SK-N-SH treated with all-trans-retinoic acid at 6 μM for 48 hours (cell line): ENCODE measurements around the gene WNK1.

Experiments used
- ATAC-seq: fragments of 200-7000 bp; cut with Tn5 transposase; 3 replicates; pipeline ENCODE4 v1.9.1; 2020; ENCODE audit warnings: mild to moderate bottlenecking, moderate library complexity
- ARNTL ChIP-seq: fragments of 450-650 bp; formaldehyde crosslinking; IDR thresholded peaks from 2 replicates; pipeline ENCODE4 v1.5.0; 2020; ENCODE audit warnings: low read depth, mild to moderate bottlenecking, moderate library complexity, borderline replicate concordance
- BACH2 ChIP-seq: fragments of 250-450 bp; sonication (Bioruptor Pico); IDR thresholded peaks from 2 replicates; pipeline ENCODE4 v1.9.0; 2021; ENCODE audit warnings: mild to moderate bottlenecking, borderline replicate concordance
- ESRRG ChIP-seq: fragments of 250-450 bp; sonication (Bioruptor Pico); IDR thresholded peaks from 2 replicates; pipeline ENCODE4 v1.6.1; 2021; ENCODE audit warnings: mild to moderate bottlenecking
- GLIS3 ChIP-seq: fragments of 250-450 bp; sonication (Bioruptor Pico); IDR thresholded peaks from 2 replicates; pipeline ENCODE4 v1.5.0; 2020; ENCODE audit warnings: mild to moderate bottlenecking, moderate library complexity
- OSR1 ChIP-seq: fragments of 250-450 bp; sonication (Bioruptor Pico); IDR thresholded peaks from 2 replicates; pipeline ENCODE4 v1.8.0; 2022; ENCODE audit warnings: moderate library complexity, mild to moderate bottlenecking, inconsistent platforms
- TCF4 ChIP-seq: fragments of 250-450 bp; sonication (Bioruptor Pico); IDR thresholded peaks from 2 replicates; pipeline ENCODE4 v1.8.0; 2021; ENCODE audit warnings: mild to moderate bottlenecking, moderate library complexity, borderline replicate concordance
- ZFP3 ChIP-seq: fragments of 250-450 bp; sonication (Bioruptor Pico); IDR thresholded peaks from 2 replicates; pipeline ENCODE4 v1.5.0; 2020; ENCODE audit warnings: mild to moderate bottlenecking, moderate library complexity
- ZFP30 ChIP-seq: fragments of 450-650 bp; formaldehyde crosslinking; IDR thresholded peaks from 2 replicates; pipeline ENCODE4 v1.5.0; 2022; ENCODE audit warnings: mild to moderate bottlenecking, moderate library complexity
- ZNF8 ChIP-seq: fragments of 450-650 bp; formaldehyde crosslinking; IDR thresholded peaks from 2 replicates; pipeline ENCODE4 v1.5.0; 2020; ENCODE audit warnings: mild to moderate bottlenecking, moderate library complexity
- TF ChIP-seq, protein P1 (sequence below): fragments of 250-450 bp; sonication (Bioruptor Pico); IDR thresholded peaks from 2 replicates; pipeline ENCODE4 v1.8.0; 2021; ENCODE audit warnings: low read depth, mild to moderate bottlenecking, moderate library complexity, borderline replicate concordance
- TF ChIP-seq, protein P2 (sequence below): fragments of 250-450 bp; sonication (Bioruptor Pico); IDR thresholded peaks from 2 replicates; pipeline ENCODE4 v1.5.0; 2020; ENCODE audit warnings: mild to moderate bottlenecking, moderate library complexity
- TF ChIP-seq, protein P3 (sequence below): fragments of 250-450 bp; sonication (Bioruptor Pico); IDR thresholded peaks from 2 replicates; pipeline ENCODE4 v1.5.1; 2020; ENCODE audit warnings: low read depth, mild to moderate bottlenecking, moderate library complexity
- TF ChIP-seq, protein P4 (sequence below): fragments of 250-450 bp; sonication (Bioruptor Pico); IDR thresholded peaks from 2 replicates; pipeline ENCODE4 v1.8.0; 2020; ENCODE audit warnings: mild to moderate bottlenecking, moderate library complexity, borderline replicate concordance

Gene WNK1

DNA sequence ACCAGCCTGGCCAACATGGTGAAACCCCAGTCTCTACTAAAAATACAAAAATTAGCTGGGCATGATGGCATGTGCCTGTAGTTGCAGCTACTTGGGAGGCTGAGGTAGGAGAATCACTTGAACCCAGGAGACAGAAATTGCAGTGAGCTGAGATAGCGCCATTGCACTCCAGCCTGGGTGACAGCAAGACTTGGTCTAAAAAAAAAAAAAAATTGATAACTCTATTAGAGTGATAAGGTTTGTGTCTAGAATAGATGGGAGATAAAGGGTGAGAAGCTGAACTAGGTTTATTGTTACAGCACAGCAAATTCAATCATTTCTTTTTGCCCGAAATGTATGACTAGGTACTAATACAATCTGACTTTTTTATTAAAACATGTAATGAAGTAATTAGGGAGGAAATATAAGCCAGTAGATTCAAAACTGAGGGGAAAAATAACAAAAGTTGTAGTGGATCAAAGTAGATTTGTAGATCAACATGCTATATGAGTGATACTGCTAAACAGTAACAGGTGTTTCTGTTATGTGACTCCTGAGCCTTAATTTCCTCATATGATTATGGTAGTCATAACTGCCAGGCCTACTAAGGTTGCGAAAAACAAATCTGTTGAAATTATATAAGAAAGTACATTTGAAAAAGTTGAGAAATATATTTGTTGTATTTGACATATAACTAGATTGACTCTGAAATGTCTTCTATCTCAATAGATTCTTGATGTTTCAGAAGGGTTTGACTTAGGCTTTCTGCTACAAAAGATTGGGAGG is 83.6 kb downstream of the WNK1 start:
- no peak for ATAC-seq
- TF ChIP-seq ZFP3 (CRISPR knock-in tag) = no peak
- TF ChIP-seq, protein P1, sequence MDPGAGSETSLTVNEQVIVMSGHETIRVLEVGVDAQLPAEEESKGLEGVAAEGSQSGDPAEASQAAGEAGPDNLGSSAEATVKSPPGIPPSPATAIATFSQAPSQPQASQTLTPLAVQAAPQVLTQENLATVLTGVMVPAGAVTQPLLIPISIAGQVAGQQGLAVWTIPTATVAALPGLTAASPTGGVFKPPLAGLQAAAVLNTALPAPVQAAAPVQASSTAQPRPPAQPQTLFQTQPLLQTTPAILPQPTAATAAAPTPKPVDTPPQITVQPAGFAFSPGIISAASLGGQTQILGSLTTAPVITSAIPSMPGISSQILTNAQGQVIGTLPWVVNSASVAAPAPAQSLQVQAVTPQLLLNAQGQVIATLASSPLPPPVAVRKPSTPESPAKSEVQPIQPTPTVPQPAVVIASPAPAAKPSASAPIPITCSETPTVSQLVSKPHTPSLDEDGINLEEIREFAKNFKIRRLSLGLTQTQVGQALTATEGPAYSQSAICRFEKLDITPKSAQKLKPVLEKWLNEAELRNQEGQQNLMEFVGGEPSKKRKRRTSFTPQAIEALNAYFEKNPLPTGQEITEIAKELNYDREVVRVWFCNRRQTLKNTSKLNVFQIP (CRISPR knock-in tag) = no peak
- TF ChIP-seq TCF4 = peak; percentile 27; the same call in 1 of the 2 replicates
- no peak for TF ChIP-seq BACH2 (CRISPR knock-in tag)
- TF ChIP-seq GLIS3 (CRISPR knock-in tag) = no peak

DNA sequence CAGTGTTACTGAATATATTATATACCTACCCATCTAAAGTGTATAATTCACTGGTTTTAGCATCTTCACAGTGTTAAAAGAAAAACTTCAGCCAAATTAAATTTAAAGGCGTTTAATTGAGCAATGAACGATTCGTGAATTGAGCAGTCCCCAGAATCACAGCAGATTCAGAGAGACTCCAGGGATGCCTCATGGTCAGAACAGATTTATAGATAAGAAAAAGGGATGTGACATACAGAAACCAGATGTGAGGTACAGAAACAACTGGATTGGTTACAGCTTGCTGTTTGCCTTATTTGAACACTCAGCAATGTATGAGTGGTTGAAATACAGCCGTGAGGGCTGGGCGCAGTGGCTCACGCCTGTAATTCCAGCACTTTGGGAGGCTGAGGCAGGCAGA is 84.6 kb downstream of the WNK1 start:
- TF ChIP-seq, protein P2, sequence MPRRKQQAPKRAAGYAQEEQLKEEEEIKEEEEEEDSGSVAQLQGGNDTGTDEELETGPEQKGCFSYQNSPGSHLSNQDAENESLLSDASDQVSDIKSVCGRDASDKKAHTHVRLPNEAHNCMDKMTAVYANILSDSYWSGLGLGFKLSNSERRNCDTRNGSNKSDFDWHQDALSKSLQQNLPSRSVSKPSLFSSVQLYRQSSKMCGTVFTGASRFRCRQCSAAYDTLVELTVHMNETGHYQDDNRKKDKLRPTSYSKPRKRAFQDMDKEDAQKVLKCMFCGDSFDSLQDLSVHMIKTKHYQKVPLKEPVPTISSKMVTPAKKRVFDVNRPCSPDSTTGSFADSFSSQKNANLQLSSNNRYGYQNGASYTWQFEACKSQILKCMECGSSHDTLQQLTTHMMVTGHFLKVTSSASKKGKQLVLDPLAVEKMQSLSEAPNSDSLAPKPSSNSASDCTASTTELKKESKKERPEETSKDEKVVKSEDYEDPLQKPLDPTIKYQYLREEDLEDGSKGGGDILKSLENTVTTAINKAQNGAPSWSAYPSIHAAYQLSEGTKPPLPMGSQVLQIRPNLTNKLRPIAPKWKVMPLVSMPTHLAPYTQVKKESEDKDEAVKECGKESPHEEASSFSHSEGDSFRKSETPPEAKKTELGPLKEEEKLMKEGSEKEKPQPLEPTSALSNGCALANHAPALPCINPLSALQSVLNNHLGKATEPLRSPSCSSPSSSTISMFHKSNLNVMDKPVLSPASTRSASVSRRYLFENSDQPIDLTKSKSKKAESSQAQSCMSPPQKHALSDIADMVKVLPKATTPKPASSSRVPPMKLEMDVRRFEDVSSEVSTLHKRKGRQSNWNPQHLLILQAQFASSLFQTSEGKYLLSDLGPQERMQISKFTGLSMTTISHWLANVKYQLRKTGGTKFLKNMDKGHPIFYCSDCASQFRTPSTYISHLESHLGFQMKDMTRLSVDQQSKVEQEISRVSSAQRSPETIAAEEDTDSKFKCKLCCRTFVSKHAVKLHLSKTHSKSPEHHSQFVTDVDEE (CRISPR knock-in tag) = peak; percentile 32; the same call in 1 of the 2 replicates
- TF ChIP-seq TCF4 = peak; percentile 65
- TF ChIP-seq, protein P3, sequence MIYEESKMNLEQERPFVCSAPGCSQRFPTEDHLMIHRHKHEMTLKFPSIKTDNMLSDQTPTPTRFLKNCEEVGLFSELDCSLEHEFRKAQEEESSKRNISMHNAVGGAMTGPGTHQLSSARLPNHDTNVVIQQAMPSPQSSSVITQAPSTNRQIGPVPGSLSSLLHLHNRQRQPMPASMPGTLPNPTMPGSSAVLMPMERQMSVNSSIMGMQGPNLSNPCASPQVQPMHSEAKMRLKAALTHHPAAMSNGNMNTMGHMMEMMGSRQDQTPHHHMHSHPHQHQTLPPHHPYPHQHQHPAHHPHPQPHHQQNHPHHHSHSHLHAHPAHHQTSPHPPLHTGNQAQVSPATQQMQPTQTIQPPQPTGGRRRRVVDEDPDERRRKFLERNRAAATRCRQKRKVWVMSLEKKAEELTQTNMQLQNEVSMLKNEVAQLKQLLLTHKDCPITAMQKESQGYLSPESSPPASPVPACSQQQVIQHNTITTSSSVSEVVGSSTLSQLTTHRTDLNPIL (CRISPR knock-in tag) = no peak
- no peak; the same call in 2 of the 3 replicates for ATAC-seq

DNA sequence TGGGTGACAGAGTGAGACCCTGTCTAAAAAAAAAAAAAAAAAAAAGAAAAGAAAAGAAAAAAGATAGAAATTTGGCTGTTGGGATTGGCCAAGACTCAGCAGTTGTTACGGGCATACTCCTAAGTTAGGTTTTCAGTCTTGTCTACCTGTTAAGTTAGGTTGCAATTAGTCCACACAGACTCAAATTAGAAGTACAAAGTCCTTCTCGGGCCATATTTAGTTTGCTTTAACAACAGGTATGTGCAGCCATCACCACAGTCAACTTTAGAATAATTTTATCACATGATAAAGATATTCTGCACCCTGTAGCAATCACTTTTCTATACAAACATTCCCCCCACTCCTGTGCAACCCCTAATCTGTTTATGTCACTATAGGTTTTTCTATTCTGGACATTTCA is 85.2 kb downstream of the WNK1 start:
- TF ChIP-seq, protein P4, sequence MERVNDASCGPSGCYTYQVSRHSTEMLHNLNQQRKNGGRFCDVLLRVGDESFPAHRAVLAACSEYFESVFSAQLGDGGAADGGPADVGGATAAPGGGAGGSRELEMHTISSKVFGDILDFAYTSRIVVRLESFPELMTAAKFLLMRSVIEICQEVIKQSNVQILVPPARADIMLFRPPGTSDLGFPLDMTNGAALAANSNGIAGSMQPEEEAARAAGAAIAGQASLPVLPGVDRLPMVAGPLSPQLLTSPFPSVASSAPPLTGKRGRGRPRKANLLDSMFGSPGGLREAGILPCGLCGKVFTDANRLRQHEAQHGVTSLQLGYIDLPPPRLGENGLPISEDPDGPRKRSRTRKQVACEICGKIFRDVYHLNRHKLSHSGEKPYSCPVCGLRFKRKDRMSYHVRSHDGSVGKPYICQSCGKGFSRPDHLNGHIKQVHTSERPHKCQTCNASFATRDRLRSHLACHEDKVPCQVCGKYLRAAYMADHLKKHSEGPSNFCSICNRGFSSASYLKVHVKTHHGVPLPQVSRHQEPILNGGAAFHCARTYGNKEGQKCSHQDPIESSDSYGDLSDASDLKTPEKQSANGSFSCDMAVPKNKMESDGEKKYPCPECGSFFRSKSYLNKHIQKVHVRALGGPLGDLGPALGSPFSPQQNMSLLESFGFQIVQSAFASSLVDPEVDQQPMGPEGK (CRISPR knock-in tag) = no peak
- TF ChIP-seq, all 23 proteins: peak for 0
- no peak for ATAC-seq

DNA sequence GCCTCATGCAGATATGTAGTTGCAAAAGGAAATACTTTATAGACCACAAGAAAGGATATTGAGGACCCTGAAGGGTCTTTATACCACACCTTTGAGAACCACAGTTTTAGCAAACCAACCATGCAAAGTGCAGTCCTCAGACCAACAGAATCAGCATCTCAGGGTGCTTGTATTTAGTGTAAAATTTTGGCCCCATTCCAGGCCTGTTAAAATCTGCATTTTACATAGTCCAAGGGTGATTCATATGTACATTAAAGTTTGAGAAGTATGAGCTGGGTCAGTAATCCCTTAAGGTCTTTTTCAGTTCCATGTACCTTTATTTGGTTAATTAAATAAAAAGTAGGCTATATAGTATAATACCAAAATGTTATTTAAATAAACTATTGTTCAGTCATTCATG is 91.2 kb downstream of the WNK1 start:
- ATAC-seq = peak; percentile 44; the same call in 1 of the 3 replicates
- TF ChIP-seq, protein P4 (CRISPR knock-in tag) = no peak
- TF ChIP-seq OSR1 (no peak), ARNTL (CRISPR knock-in tag) (no peak), ZFP30 (CRISPR knock-in tag) (no peak), ZFP3 (CRISPR knock-in tag) (no peak), ESRRG (CRISPR knock-in tag) (no peak), ZNF8 (no peak)
- TF ChIP-seq, protein P2 (CRISPR knock-in tag) = no peak
